Fibroblast of pulmonary artery (primary cell): ENCODE data around the gene FAM47E.

Source experiments
- DNase-seq: peaks from one replicate; pipeline ENCODE4 v3.0.0-alpha.2; 2010; ENCODE audit warnings: low read depth
- H3K4me3 ChIP-seq: replicated peaks from 2 replicates; pipeline ENCODE4 v1.5.1; 2011; ENCODE audit warnings: low read depth, mild to moderate bottlenecking, control low read depth, low read length, moderate library complexity
- TF ChIP-seq, protein P1 (sequence below): IDR thresholded peaks from 2 replicates; pipeline ENCODE4 v1.5.1; 2011; ENCODE audit warnings: mild to moderate bottlenecking, control low read depth, low read length, inconsistent platforms; ENCODE audit errors: missing control alignments

Gene FAM47E

DNA sequence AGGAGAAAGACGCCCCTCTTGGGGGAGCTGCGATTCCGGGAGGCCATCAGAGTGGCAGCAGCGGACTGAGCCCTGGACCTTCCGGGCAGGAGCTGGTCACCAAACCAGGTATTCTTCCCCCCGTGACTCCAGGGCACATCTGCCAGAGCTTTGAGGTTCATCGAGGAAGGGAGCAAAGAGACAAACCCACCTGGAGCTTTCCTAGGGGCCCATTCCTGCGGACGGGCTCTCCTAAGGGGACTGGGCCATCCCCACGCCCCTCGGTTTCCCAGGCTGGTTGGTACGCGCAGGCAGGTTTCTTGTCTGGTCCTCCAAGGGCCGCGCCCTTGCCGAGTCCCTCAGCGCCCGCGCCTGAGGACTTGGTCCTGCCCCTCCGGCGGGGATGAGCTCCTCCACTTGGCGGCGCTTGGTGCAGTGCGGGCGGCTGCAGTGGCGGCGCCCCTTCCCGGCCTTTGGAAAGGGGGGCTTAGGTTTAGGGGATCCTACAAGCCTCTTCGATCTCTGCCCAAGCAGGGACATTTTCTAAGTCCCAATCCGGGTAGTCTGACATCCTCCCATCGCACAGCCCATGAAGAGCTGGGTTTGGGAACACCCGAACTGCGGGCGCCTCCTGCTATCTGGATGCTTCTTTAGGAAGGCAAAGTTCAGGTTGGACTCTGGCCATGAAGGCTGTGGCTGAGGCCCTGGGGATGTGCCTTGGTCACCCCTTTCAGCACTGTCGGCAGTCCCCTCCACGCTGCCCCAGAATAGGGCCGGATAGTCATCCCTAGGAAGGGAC, 55.5 kb downstream of the FAM47E start:
- peak; percentile 50 for DNase-seq
- TF ChIP-seq, protein P1, sequence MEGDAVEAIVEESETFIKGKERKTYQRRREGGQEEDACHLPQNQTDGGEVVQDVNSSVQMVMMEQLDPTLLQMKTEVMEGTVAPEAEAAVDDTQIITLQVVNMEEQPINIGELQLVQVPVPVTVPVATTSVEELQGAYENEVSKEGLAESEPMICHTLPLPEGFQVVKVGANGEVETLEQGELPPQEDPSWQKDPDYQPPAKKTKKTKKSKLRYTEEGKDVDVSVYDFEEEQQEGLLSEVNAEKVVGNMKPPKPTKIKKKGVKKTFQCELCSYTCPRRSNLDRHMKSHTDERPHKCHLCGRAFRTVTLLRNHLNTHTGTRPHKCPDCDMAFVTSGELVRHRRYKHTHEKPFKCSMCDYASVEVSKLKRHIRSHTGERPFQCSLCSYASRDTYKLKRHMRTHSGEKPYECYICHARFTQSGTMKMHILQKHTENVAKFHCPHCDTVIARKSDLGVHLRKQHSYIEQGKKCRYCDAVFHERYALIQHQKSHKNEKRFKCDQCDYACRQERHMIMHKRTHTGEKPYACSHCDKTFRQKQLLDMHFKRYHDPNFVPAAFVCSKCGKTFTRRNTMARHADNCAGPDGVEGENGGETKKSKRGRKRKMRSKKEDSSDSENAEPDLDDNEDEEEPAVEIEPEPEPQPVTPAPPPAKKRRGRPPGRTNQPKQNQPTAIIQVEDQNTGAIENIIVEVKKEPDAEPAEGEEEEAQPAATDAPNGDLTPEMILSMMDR, result peak; percentile 34
- H3K4me3 ChIP-seq, result peak overlapping the region; percentile 81

DNA sequence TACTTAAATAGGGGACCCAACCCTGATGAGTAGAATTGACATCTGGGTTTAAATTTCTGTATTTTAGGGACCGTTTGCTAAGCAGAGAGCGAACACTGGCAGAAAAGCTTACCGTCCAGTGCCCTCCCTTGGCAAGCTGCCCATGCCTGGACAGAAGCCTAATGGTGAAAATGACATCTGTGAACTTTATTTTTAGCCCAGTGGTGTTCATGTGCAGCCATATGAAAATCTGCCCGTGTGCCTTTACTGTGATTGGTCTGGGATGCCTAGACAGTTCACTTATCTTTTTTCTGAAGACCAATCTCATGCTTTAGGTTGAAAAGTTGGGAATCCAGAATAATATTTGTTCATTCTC, 56.1 kb downstream of the FAM47E start:
- DNase-seq, result no peak
- TF ChIP-seq, protein P1, result no peak
- H3K4me3 ChIP-seq, result peak overlapping the region; percentile 81

DNA sequence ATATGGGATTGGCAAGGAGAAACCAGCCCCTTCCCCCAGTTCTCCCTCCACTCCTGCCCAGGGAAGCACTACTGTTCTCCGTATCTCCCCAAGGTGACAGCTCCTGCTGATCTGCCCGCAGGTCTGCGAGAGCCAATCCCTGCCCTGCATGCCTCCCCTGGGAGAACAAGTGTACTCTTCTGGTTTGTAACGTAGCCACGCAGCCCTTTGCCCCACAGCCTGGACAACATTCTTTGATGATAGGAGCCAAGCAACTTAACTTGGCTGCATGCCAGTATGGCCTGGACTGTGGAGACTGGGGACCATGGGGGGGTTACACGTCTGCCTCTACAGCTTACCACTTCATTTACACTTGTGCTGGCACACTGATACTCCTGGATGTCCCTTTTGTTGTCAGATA, 57.0 kb downstream of the FAM47E start:
- no peak overlapping the region for H3K4me3 ChIP-seq
- no peak for DNase-seq
- TF ChIP-seq, protein P1, result no peak

DNA sequence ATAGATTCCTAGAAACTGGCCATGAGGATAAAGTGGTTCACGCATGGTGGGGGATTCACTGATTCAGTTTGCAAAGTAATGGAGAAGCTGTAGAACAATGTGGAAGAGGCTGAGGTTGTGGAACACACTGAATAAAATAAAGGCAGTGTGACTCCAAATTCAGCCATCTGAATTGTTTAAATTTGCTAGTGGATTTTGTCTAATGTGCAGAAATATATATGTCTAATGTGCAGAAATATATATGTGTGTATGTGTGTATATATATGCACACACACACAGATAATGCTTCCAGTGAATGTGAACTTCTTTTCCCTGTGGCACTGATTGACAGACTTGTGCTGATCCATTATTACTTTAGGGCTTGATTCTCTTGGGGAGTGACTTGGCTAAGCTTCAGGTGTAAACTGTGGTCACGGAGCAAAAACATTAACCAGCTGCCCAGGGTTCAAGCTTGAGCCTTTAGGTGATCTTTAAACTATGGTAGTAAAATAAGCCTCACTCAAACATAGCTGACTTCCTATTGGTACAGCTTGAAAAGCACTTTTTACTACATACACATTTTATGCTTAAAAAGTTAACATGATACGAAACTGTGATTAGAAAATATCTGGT, 58.5 kb downstream of the FAM47E start:
- TF ChIP-seq, protein P1, result no peak
- DNase-seq, result no peak
- H3K4me3 ChIP-seq, result no peak overlapping the region

DNA sequence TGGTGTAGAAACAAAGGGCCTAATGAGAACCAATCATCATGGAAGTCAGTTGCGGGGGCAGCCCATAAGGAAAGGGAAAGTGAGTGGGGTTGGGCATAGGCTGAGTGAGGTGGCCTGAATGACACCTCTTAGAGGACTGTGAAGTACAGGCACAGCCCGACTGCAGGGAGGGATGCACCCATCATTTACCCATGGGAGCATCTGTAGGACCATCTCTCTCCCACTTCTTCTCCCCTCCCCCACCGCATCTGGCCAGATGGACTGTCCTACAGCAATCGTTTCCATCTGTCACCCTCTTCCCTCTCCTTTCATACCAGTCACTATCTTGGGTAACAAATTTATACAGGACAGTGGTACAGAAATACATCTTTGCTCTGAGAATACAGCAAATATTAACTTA, 59.2 kb downstream of the FAM47E start:
- no peak for DNase-seq
- TF ChIP-seq, protein P1, result no peak
- H3K4me3 ChIP-seq, result no peak overlapping the region

DNA sequence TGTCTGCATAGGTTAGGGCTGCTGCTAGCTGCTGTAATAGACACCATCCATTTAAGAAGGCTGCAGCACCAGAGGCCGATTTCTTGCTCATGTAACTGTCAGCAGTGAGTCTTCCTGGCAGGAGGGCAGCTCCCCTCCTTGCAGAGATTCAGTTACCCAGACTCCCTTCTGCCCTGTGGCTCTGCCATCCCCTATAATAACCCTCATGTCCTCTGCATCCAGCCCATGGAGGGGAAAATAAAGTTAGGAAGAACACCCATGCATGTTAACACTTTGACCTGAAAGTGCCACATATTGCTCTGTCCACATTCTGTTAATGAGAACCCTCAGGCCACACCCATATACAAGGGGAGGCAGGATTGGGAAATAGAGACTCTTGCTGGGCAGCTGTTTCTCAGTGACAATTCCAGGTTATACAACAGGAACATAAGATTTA, 60.4 kb downstream of the FAM47E start:
- no peak for DNase-seq
- TF ChIP-seq, protein P1, result no peak
- no peak overlapping the region for H3K4me3 ChIP-seq
